ENCODE data around the gene ANAPC10.
"Not testable (repeated sequence)": the region's sequence is repeated elsewhere in the genome, so short reads cannot be mapped to it uniquely, and the experiment has no call there.

ANAPC10 gene, protein sequence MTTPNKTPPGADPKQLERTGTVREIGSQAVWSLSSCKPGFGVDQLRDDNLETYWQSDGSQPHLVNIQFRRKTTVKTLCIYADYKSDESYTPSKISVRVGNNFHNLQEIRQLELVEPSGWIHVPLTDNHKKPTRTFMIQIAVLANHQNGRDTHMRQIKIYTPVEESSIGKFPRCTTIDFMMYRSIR

GRCh38 chr4:145097821-145098674, at the start of gene ANAPC10, which contains the start of gene ABCE1:
Gene ANAPC10, minus strand, starts transcription at chr4:145098196. Its CDS starts 2,097 bp downstream, at chr4:145096099.
Gene ABCE1, plus strand, starts transcription at chr4:145098311. Its CDS starts 6,102 bp downstream, at chr4:145104413.
- DNase-seq = peak; percentile 81 to 93

DNA sequence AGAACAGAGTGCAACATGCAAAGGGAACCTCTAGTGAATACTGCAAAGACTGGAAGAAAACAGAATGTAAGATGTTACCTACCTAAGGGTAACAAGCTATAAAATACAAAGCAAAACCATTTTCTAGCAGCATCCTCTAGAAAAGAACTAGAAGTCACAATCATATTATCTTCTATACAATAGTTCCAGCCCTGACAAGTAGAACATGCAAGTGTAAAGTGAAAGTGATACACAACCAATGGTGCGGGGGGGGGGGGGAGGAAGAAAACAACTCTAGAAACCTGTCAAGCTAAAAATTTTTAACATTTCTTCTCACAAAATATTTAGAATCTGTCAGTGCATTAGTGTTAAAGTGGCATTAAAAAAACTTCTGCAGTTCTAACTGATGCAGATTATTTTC, 38.2 kb upstream of the ANAPC10 start:
- DNase-seq = not testable (repeated sequence)

GRCh38 chr4:145132511-145133098, 34.6 kb upstream of the ANAPC10 start:
- DNase-seq = no peak

DNA sequence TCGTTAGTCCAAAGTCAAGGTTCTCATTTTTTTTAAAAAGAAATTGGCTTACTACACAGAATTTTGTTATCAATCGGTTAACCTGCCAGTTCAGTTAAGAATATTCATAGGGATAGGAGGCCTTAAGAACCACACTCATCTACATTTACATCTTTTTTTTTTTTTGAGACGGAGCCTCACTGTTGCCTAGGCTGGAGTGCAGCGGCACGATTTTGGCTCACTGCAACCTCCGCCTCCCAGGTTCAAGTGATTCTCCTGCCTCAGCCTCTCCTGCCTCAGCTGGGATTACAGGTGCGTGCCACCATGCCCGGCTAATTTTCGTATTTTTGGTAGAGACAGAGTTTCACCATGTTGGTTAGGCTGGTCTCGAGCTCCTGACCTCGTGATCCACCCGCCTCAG, 33.9 kb upstream of the ANAPC10 start:
- no peak for DNase-seq

- DNase-seq = no peak
Observed at GRCh38 chr4:145130788-145131399, 32.9 kb upstream of the ANAPC10 start.

GRCh38 chr4:145130130-145130529, 32.1 kb upstream of the ANAPC10 start:
- no peak for DNase-seq

DNA sequence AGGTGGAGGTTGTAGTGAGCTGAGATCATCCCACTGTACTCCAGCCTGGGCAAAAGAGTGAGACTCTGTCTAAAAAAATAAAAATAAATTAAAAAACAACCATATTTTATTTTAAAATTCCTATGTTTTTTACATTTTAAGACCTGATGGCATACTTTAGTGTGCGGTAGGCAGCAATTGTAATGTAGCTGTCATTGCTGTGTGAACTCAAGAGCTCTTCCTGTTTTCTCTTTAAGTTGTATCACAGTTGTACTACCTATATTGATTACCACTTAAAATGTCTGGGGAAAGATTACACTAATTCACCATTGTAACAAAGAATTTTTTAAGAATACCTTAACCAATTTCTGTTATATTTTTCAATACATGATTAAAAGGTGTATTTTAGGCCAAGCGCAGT, 27.4 kb upstream of the ANAPC10 start:
- no peak for DNase-seq

DNA sequence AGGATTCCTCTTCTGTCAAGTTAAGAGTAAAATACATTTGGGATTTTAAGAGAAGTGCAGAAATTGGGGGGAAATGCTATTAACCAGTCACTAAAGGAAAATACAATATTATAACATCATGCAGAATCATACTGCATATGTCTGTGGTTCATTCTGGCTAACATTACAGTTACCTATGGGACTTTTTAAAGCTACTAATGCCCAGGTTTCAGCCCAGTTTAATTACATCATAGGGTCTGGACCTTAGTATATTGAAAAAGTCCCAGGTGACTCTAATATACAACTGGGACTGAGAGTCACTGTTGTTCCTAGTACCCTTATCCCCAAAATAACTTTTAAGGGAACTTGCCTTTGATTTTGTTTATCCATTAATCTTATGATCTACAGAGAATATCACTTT, 10.1 kb upstream of the ANAPC10 start:
- no peak for DNase-seq

DNA sequence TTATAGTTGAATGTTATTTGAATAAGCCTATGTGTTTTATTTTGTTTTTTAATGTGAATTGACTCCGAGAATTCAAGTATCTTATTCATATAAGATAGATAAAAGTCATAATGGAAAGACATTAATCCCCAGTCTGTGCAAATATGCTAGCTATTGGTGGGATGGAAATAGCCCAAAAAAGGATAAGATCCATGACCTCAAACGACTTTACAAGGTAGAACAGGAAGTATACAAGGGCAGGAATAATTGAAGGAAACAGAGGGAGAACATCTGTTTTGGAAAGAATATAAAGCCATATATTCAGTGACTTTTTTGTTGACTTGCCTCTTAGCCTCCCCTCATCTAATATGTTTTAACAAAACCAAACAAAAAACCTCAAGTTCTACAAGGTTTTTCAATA, 9.1 kb upstream of the ANAPC10 start:
- no peak for DNase-seq

DNA sequence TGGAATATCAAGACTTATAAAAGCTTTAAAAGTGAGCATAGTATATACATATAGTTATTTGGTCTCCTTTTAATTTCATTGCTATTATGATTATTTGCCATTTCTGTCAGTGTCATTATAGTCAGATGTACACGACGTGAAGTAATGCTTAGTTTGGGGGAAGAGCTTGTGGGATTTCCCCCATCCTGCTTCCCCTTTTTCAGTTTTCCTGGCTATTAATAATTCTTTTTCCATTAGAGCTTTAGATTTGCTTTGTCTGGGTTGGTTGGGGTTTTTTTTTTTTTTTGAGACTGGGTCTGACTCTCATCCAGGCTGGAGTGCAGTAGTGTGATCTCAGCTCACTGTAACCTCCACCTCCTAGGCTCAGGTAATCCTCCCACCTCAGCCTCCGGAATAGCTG, 5.5 kb upstream of the ANAPC10 start:
- no peak for DNase-seq

DNA sequence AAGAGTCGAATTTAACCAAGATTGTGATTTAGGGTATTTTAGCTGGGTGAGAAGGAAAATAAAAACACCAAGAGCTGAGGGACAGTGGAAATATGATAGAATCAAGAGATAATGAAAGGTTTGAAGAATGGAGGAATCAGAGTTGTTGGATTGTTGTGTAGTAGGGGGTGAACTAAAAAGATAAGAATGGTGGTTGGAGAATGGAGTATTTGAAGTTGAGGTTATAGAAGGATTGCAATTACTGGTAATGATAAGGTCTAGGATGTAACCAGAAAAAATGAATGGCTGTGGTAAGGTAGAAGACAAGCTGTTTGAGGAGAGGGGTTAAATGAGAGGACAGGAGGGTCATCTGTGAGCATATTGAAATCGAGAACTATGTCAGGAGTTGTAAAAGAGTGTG, 4.6 kb upstream of the ANAPC10 start:
- no peak for DNase-seq

GRCh38 chr4:145101091-145101490, 3.1 kb upstream of the ANAPC10 start:
- no peak for DNase-seq

- DNase-seq = no peak
Observed at GRCh38 chr4:145099653-145100052, 1.7 kb upstream of the ANAPC10 start.

GRCh38 chr4:145098675-145099037, 660 bp upstream of the ANAPC10 start:
- peak; percentile 3 to 41 for DNase-seq

- DNase-seq = no peak
Observed at GRCh38 chr4:145097331-145097820, 620 bp downstream of the ANAPC10 start.

- DNase-seq = no peak
Observed at GRCh38 chr4:145093638-145094037, 4.4 kb downstream of the ANAPC10 start.

GRCh38 chr4:145090380-145090779, 7.6 kb downstream of the ANAPC10 start:
- no peak for DNase-seq

GRCh38 chr4:145083891-145084605, 13.9 kb downstream of the ANAPC10 start:
- DNase-seq = no peak

DNA sequence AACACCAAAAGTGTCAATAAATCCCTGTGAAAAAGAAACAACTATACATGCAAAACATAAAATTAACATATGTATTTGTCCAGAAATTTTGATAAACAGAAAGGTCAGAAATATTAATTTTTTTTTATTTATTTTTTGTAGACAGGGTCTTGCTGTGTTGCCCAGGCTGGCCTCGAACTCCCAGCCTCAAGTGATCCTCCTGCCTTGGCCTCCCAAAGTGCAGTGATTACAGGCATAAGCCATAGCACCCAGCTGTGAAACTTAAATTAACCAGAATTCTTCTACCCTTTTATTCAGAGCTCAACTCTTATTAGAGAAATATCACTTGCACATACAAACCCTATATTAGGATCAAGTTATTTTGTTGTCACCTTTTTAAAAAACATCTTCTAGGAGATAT, 16.2 kb downstream of the ANAPC10 start:
- DNase-seq = no peak

- no peak for DNase-seq
Observed at GRCh38 chr4:145076469-145076855, 21.5 kb downstream of the ANAPC10 start.

- no peak for DNase-seq
Observed at GRCh38 chr4:145075742-145076468, 22.1 kb downstream of the ANAPC10 start.

GRCh38 chr4:145071560-145071959, 26.4 kb downstream of the ANAPC10 start:
- no peak for DNase-seq

Data from SW 1271 (cell line).